CD4-positive, alpha-beta T cell treated with Interleukin-17A for 1 hour (primary cell): ENCODE results near the gene TASOR2.
A peak's percentile ranks its signal among the peaks of the same experiment; 100 is the strongest.

Source experiments
- DNase-seq: peaks from one replicate; pipeline ENCODE4 v3.0.0-alpha.2; 2020

TASOR2 gene

GRCh38 chr10:5656737-5657579 lies 27.7 kb upstream of the TASOR2 start:
- DNase-seq, result peak; percentile 7

GRCh38 chr10:5658871-5659618 lies 25.6 kb upstream of the TASOR2 start:
- no peak for DNase-seq

- no peak for DNase-seq
Observed at GRCh38 chr10:5659702-5660528, 24.7 kb upstream of the TASOR2 start.

GRCh38 chr10:5661043-5661442 lies 23.6 kb upstream of the TASOR2 start:
- no peak for DNase-seq

- no peak for DNase-seq
Observed at GRCh38 chr10:5662708-5663579, 21.7 kb upstream of the TASOR2 start.

- no peak for DNase-seq
Observed at GRCh38 chr10:5663692-5664427, 20.8 kb upstream of the TASOR2 start.

GRCh38 chr10:5665373-5666007 lies 19.1 kb upstream of the TASOR2 start:
- DNase-seq, result no peak

- peak; percentile 29 for DNase-seq
Observed at GRCh38 chr10:5666008-5666840, 18.4 kb upstream of the TASOR2 start, which contains the start of gene ASB13. Gene ASB13, minus strand, starts transcription at chr10:5666595. Its CDS starts 44 bp downstream, at chr10:5666551.

GRCh38 chr10:5666841-5667630 lies 17.6 kb upstream of the TASOR2 start:
- no peak for DNase-seq

- DNase-seq, result no peak
Observed at GRCh38 chr10:5668429-5668828, 16.2 kb upstream of the TASOR2 start.

GRCh38 chr10:5669604-5670003 lies 15.0 kb upstream of the TASOR2 start:
- DNase-seq, result no peak

- DNase-seq, result no peak
Observed at GRCh38 chr10:5670662-5671375, 13.8 kb upstream of the TASOR2 start.

GRCh38 chr10:5678397-5679036 lies 6.1 kb upstream of the TASOR2 start:
- DNase-seq, result no peak

GRCh38 chr10:5679037-5679435 lies 5.6 kb upstream of the TASOR2 start:
- DNase-seq, result no peak

- DNase-seq, result no peak
Observed at GRCh38 chr10:5679606-5680005, 5.0 kb upstream of the TASOR2 start.

- no peak for DNase-seq
Observed at GRCh38 chr10:5681930-5682329, 2.7 kb upstream of the TASOR2 start.

GRCh38 chr10:5683065-5683464 lies 1.6 kb upstream of the TASOR2 start:
- no peak for DNase-seq
